A549 (cell line): ENCODE measurements around the gene ZNF827. TPM values are rescaled to one million over a fixed set of nuclear protein-coding genes. Genes with fewer than 3 reads are reported as not detected.

Source experiments
- ATAC-seq, 2 experiments: fragments of 200-7000 bp in 1 of 2; fragments of >200 bp in 1 of 2; cut with Nextera tagmentation in 1 of 2; cut with Tn5 transposase in 1 of 2; 3 replicates each; pipeline versions ENCODE4 v1.8.0 to v1.9.1; 2018 to 2020; ENCODE audit warnings: mild to moderate bottlenecking in 1 of 2, moderate library complexity in 1 of 2
- CTCF ChIA-PET: fragments of 300-600 bp; sonication (Branson Sonifier 250); formaldehyde crosslinking; extraction: SDS; loops from one replicate; lab custom pipeline; 2021; ENCODE audit warnings: antibody characterized with exemption, inconsistent platforms; lab: Yijun Ruan, JAX
- POLR2A ChIA-PET: fragments of 350-600 bp; formaldehyde crosslinking; extraction: SDS; loops from one replicate; lab custom pipeline; 2021; ENCODE audit warnings: antibody characterized with exemption, inconsistent platforms; lab: Yijun Ruan, JAX
- DNase-seq, 2 experiments: peaks; one replicate each; pipeline versions ENCODE4 v3.0.0 to v3.0.0-alpha.2; 2011 to 2016; ENCODE audit warnings: low read depth in 1 of 2, low spot score in 1 of 2
- FAIRE-seq: peaks from 2 replicates; lab custom pipeline; 2011; peaks lifted over from hg19 to GRCh38; lab: Jason Lieb, UNC
- H3K27ac ChIP-seq, 2 experiments: fragments of >200 bp; sonication (Bioruptor Twin); formaldehyde crosslinking; 3 replicates each; pipeline ENCODE4 v1.5.1; 2016 to 2017
- H3K4me1 ChIP-seq: fragments of >200 bp; sonication (Bioruptor Twin); formaldehyde crosslinking; 3 replicates; pipeline ENCODE4 v1.6.1; 2016
- H3K4me2 ChIP-seq: fragments of >200 bp; sonication (Bioruptor Twin); formaldehyde crosslinking; 3 replicates; pipeline ENCODE4 v1.6.1; 2016
- H3K4me3 ChIP-seq: fragments of >200 bp; sonication (Bioruptor Twin); formaldehyde crosslinking; 3 replicates; pipeline ENCODE4 v1.5.1; 2016
- H3K9me3 ChIP-seq: fragments of >200 bp; sonication (Bioruptor Twin); formaldehyde crosslinking; 3 replicates; pipeline ENCODE4 v1.6.1; 2016
- ATOH8 ChIP-seq: fragments of 250-450 bp; sonication (Bioruptor Pico); IDR thresholded peaks from 2 replicates; pipeline ENCODE4 v1.5.0; 2020; ENCODE audit warnings: low read depth, mild to moderate bottlenecking, moderate library complexity
- CHD4 ChIP-seq: fragments of 200-600 bp; sonication (generic); IDR thresholded peaks from 2 replicates; pipeline ENCODE4 v1.6.1; 2016; ENCODE audit warnings: antibody characterized with exemption, mild to moderate bottlenecking, borderline replicate concordance
- CTCF ChIP-seq: fragments of >200 bp; sonication (Bioruptor Twin); formaldehyde crosslinking; IDR thresholded peaks from 3 replicates; pipeline ENCODE4 v1.5.1; 2016
- ELK1 ChIP-seq: fragments of 150-350 bp; IDR thresholded peaks from 2 replicates; pipeline ENCODE4 v1.6.1; 2014; ENCODE audit warnings: low read depth, mild to moderate bottlenecking, low read length
- GATA3 ChIP-seq: IDR thresholded peaks from 2 replicates; pipeline ENCODE4 v1.6.1; 2012; ENCODE audit warnings: borderline replicate concordance
- HEYL ChIP-seq: fragments of 250-450 bp; sonication (Bioruptor Pico); IDR thresholded peaks from 2 replicates; pipeline ENCODE4 v1.8.0; 2021; ENCODE audit warnings: mild to moderate bottlenecking, moderate library complexity
- HOXB5 ChIP-seq: fragments of 250-450 bp; sonication (Bioruptor Pico); IDR thresholded peaks from 2 replicates; pipeline ENCODE4 v1.5.0; 2020; ENCODE audit warnings: mild to moderate bottlenecking, moderate library complexity
- KDM5A ChIP-seq: fragments of 200-600 bp; sonication (generic); IDR thresholded peaks from 2 replicates; pipeline ENCODE4 v1.6.1; 2016; ENCODE audit warnings: antibody characterized with exemption, mild to moderate bottlenecking
- MAFK ChIP-seq: fragments of 450-650 bp; IDR thresholded peaks from 2 replicates; pipeline ENCODE4 v1.6.1; 2014; ENCODE audit not compliant: partially characterized antibody
- NPAS2 ChIP-seq: fragments of 250-450 bp; sonication (Bioruptor Pico); IDR thresholded peaks from 2 replicates; pipeline ENCODE4 v1.8.0; 2022; ENCODE audit warnings: mild to moderate bottlenecking, moderate library complexity, borderline replicate concordance
- PHF8 ChIP-seq: fragments of 200-600 bp; sonication (generic); IDR thresholded peaks from 2 replicates; pipeline ENCODE4 v1.6.1; 2016; ENCODE audit warnings: low read depth, mild to moderate bottlenecking, antibody characterized with exemption, moderate library complexity, borderline replicate concordance
- REST ChIP-seq: fragments of 200-600 bp; sonication (generic); IDR thresholded peaks from 2 replicates; pipeline ENCODE4 v1.6.1; 2016; ENCODE audit warnings: antibody characterized with exemption, mild to moderate bottlenecking, moderate library complexity
- RNF2 ChIP-seq: fragments of 200-600 bp; sonication (generic); IDR thresholded peaks from 2 replicates; pipeline ENCODE4 v1.6.1; 2016; ENCODE audit warnings: low read depth, mild to moderate bottlenecking, antibody characterized with exemption, moderate library complexity, borderline replicate concordance
- USF2 ChIP-seq: fragments of 450-650 bp; IDR thresholded peaks from 2 replicates; pipeline ENCODE4 v1.6.1; 2014; ENCODE audit warnings: antibody characterized with exemption
- WGBS: methylation state at CpG from one replicate; pipeline ENCODE4 v1.1.6; 2017; ENCODE audit errors: missing lambda C conversion rate; 5-methylcytosine and 5-hydroxymethylcytosine counted together
- polyA plus RNA-seq, 4 experiments: library from polyadenylated mRNA; depleted of rRNA in 3 of 4; stranded (reverse); fragments of >200 nt; fragmentation: RNase III in 1 of 4; extraction: RNeasy Plus Mini Kit Qiagen cat#74134 plus additional on column Dnase treatment in 1 of 4; gene quantifications; 2 replicates in 3 of 4; 3 replicates in 1 of 4; pipeline ENCODE4 v1.2.3, GENCODE V29; 2011 to 2017

Gene ZNF827
- polyA plus RNA-seq, 2 of the 4 experiments (the other 2 are of a cell fraction): 3.8 to 4.2 TPM

GRCh38 chr4:145732895-145733880 is 205.4 kb downstream of the ZNF827 start (continued):
- TF ChIP-seq REST (no peak), HOXB5 (peak; percentile 60; the same call in 1 of the 2 replicates)

- Histone ChIP-seq H3K4me1 (peaks cover 63% of the 10 kb centered on the region), H3K4me2 (peak overlapping the region; percentile 75), H3K9me3 (no peaks in the 10 kb centered on the region), H3K4me3 (peak overlapping the region; percentile 56), H3K27ac (peak overlapping the region; percentile 77 to 97)
- FAIRE-seq (no peak), DNase-seq (no peak), ATAC-seq (no peak)
- WGBS: 51% methylated on average over 14 of the region's 14 CpGs
- no peak for TF ChIP-seq REST
- TF ChIP-seq PHF8: no peak
- no peak for TF ChIP-seq ELK1
- no peak for TF ChIP-seq HEYL (CRISPR knock-in tag)
- no peak for TF ChIP-seq MAFK
- TF ChIP-seq HOXB5: no peak
- no peak for TF ChIP-seq CHD4
- TF ChIP-seq NPAS2 (CRISPR knock-in tag): no peak
- no peak for TF ChIP-seq KDM5A
- CTCF ChIA-PET: no interaction called here
- POLR2A ChIA-PET: interaction anchor here (0.6 to 1.0 kb wide), 3 partner anchors 53 to 371 kb away, joined by 3 to 4 read pairs (median 3); partner anchors contain the start of gene C4orf51
These were observed 206.4 kb downstream of the ZNF827 start for GRCh38 chr4:145732001-145732815.

- no peak for FAIRE-seq
- peak overlapping the region; percentile 75 for H3K4me2 ChIP-seq
- no peaks in the 10 kb centered on the region for H3K9me3 ChIP-seq
- H3K4me3 ChIP-seq: no peak overlapping the region
- peak; percentile 61 to 85 for DNase-seq
- H3K4me1 ChIP-seq: peaks cover 52% of the 10 kb centered on the region
- WGBS: 0% methylated on average over 1 of the region's 1 CpG
- ATAC-seq: peak; percentile 2 to 7; a peak in 3 of 6 replicates
- ChIA-PET POLR2A (interaction anchor here (0.9 kb wide), 1 partner anchor 9 kb away, joined by 3 read pairs; no protein-coding TSS in a partner anchor), CTCF (interaction anchor here (1.1 kb wide), 2 partner anchors 111 to 114 kb away, joined by 3 read pairs; no protein-coding TSS in a partner anchor)
- peak overlapping the region; percentile 55 to 70; a peak in 4 of 6 replicates for H3K27ac ChIP-seq
- no peak for TF ChIP-seq CTCF
- TF ChIP-seq HOXB5: no peak
- TF ChIP-seq GATA3: peak; percentile 50; the same call in 1 of the 2 replicates
- no peak for TF ChIP-seq RNF2
- TF ChIP-seq ATOH8 (CRISPR knock-in tag): peak; percentile 68
- TF ChIP-seq USF2: no peak
These were observed 207.6 kb downstream of the ZNF827 start for GRCh38 chr4:145731028-145731427.
